RWPE2 (cell line): Measurements from ENCODE around the gene KIF3A.

Source experiments
- ATAC-seq: fragments of 200-7000 bp; cut with Tn5 transposase; 3 replicates; pipeline ENCODE4 v1.9.1; 2021; ENCODE audit warnings: low read depth
- DNase-seq: peaks from one replicate; pipeline ENCODE4 v3.0.0-alpha.2; 2020; ENCODE audit warnings: low spot score
- H3K27ac ChIP-seq: fragments of 450-650 bp; 2 replicates; pipeline ENCODE4 v1.5.1; 2017; ENCODE audit warnings: mild to moderate bottlenecking; ENCODE audit not compliant: poor library complexity, severe bottlenecking
- H3K27me3 ChIP-seq: fragments of 250-450 bp; sonication (Bioruptor Pico); 2 replicates; pipeline ENCODE4 v1.5.1; 2021; ENCODE audit warnings: mild to moderate bottlenecking, moderate library complexity; ENCODE audit not compliant: insufficient read depth, poor library complexity, severe bottlenecking
- H3K36me3 ChIP-seq: fragments of 250-450 bp; sonication (Bioruptor Pico); 2 replicates; pipeline ENCODE4 v1.5.1; 2020; ENCODE audit warnings: low read depth, mild to moderate bottlenecking, moderate library complexity
- H3K4me1 ChIP-seq: fragments of 250-450 bp; sonication (Bioruptor Pico); 2 replicates; pipeline ENCODE4 v1.5.1; 2021; ENCODE audit warnings: mild to moderate bottlenecking, moderate library complexity; ENCODE audit not compliant: insufficient read depth, poor library complexity, severe bottlenecking
- H3K4me3 ChIP-seq: fragments of 250-450 bp; sonication (Bioruptor Pico); 2 replicates; pipeline ENCODE4 v1.5.1; 2021; ENCODE audit warnings: mild to moderate bottlenecking, moderate library complexity; ENCODE audit not compliant: severe bottlenecking
- H3K9me3 ChIP-seq: fragments of 250-450 bp; sonication (Bioruptor Pico); 2 replicates; pipeline ENCODE4 v1.5.1; 2021; ENCODE audit warnings: mild to moderate bottlenecking, moderate library complexity; ENCODE audit not compliant: severe bottlenecking
- CTCF ChIP-seq: fragments of 450-650 bp; IDR thresholded peaks from one replicate; pipeline ENCODE4 v1.5.1; 2017; ENCODE audit warnings: mild to moderate bottlenecking, moderate library complexity; ENCODE audit not compliant: poor library complexity, severe bottlenecking

The KIF3A gene

GRCh38 chr5:132679717-132680380 lies 57.5 kb downstream of the KIF3A start:
- H3K27ac ChIP-seq, result no peak overlapping the region
- no peaks in the 10 kb centered on the region for H3K36me3 ChIP-seq
- TF ChIP-seq CTCF, result no peak

GRCh38 chr5:132679166-132679565 lies 58.2 kb downstream of the KIF3A start:
- Histone ChIP-seq H3K27ac (no peak overlapping the region), H3K4me3 (no peak overlapping the region), H3K27me3 (no peaks in the 10 kb centered on the region), H3K9me3 (no peaks in the 10 kb centered on the region), H3K36me3 (no peaks in the 10 kb centered on the region), H3K4me1 (peaks cover 21% of the 10 kb centered on the region)
- ATAC-seq, result no peak
- no peak for DNase-seq
- no peak for TF ChIP-seq CTCF

More at GRCh38 chr5:132679717-132680380, 57.5 kb downstream of the KIF3A start:
- ATAC-seq, result no peak
- H3K4me3 ChIP-seq, result no peak overlapping the region
- no peaks in the 10 kb centered on the region for H3K27me3 ChIP-seq
- DNase-seq, result no peak
- H3K9me3 ChIP-seq, result no peaks in the 10 kb centered on the region
- peaks cover 17% of the 10 kb centered on the region for H3K4me1 ChIP-seq

GRCh38 chr5:132678735-132679134 lies 58.6 kb downstream of the KIF3A start:
- peaks cover 24% of the 10 kb centered on the region for H3K4me1 ChIP-seq
- DNase-seq, result no peak

GRCh38 chr5:132677682-132678400 lies 59.5 kb downstream of the KIF3A start:
- TF ChIP-seq CTCF, result peak; percentile 1

More at GRCh38 chr5:132678735-132679134, 58.6 kb downstream of the KIF3A start:
- Histone ChIP-seq H3K27me3 (no peaks in the 10 kb centered on the region), H3K27ac (no peak overlapping the region), H3K4me3 (no peak overlapping the region), H3K36me3 (no peaks in the 10 kb centered on the region), H3K9me3 (no peaks in the 10 kb centered on the region)
- no peak for ATAC-seq
- no peak for TF ChIP-seq CTCF

GRCh38 chr5:132677191-132677590 lies 60.2 kb downstream of the KIF3A start:
- Histone ChIP-seq H3K4me3 (no peak overlapping the region), H3K36me3 (no peaks in the 10 kb centered on the region), H3K4me1 (peaks cover 24% of the 10 kb centered on the region), H3K27ac (peak overlapping the region; percentile 86), H3K9me3 (no peaks in the 10 kb centered on the region), H3K27me3 (no peaks in the 10 kb centered on the region)
- DNase-seq (peak; percentile 89), ATAC-seq (peak; percentile 96)
- peak; percentile 66 for TF ChIP-seq CTCF

More at GRCh38 chr5:132677682-132678400, 59.5 kb downstream of the KIF3A start:
- Histone ChIP-seq H3K9me3 (no peaks in the 10 kb centered on the region), H3K27me3 (no peaks in the 10 kb centered on the region), H3K4me1 (peaks cover 24% of the 10 kb centered on the region), H3K4me3 (no peak overlapping the region), H3K27ac (peak overlapping the region; percentile 86), H3K36me3 (no peaks in the 10 kb centered on the region)
- DNase-seq, result no peak
- no peak for ATAC-seq
